HG03571 (cell line): ENCODE data around the gene PSG2.
"Not testable (repeated sequence)": the region's sequence is repeated elsewhere in the genome, so short reads cannot be mapped to it uniquely, and the experiment has no call there.

ENCODE experiments used
- ATAC-seq: cut with Tn5 transposase; IDR thresholded peaks from one replicate; pipeline ENCODE4 v1.9.1; 2021; ENCODE audit not compliant: unreplicated experiment

Gene PSG2

DNA sequence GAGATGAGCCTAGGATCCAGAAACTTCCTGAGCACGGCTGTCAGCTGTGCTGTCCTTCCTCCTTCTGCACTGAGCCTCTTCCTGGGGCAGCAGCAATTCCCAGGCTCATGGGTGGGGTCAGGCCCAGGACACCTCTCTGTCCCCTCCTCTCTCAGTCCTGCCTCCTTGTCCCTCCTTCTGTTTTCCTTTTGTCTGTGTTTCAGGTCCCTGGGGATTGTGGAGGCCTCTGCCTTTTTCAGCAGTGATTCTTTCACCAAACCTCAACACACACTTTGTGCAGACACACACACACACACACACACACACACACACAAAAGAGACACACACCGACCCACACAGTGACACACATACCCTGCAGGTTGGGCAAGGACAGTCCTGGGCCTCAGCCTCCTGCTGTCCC is at the start of gene PSG2:
Gene PSG2 (minus strand): TSS at position 101 of the 400 bp plus-strand sequence. CDS start 132 bp downstream, outside the sequence.
- ATAC-seq = not testable (repeated sequence)

- ATAC-seq = not testable (repeated sequence)
Measured at GRCh38 chr19:43131281-43131842, 48.9 kb upstream of the PSG2 start.

DNA sequence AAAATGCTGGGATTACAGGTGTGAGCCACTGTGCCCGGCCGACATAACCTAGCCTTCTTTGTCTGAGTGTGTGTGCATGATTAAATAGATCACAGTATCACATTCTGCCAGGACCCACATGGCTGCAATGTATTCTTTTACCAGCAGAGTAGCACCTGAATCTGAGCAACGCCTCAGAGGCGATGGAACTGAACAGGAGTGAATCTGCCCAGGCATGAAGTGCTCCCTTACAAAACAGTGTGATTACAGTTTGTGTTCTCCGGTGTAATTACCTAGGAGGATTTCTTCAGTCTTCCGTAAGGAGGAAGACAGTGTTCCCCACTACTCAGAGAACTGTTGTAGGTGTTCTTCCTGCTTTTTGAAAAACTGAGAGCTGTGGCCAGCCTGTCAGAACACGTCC is 46.7 kb upstream of the PSG2 start:
- ATAC-seq = not testable (repeated sequence)

DNA sequence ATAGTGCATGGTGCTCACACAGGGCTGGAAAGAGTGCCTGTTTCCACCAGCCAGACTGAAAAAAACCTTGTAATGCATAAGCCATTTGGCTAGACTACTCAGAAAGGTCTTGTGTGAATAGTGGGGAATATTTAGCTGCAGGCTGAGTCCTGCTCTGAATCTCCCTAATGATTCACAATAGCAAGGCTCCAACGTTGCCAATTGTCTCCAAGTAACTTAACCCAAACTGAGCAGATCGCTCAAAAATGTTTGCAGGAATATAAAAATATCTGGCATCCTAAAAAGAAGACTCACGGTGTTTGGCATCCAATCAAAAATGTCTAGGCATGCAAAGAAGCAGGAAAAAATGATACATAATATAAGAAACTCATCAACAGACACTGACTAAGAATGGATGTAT is 44.8 kb upstream of the PSG2 start:
- not testable (repeated sequence) for ATAC-seq

GRCh38 chr19:43126720-43127119 is 44.2 kb upstream of the PSG2 start:
- ATAC-seq = no peak

GRCh38 chr19:43124360-43124759 is 41.9 kb upstream of the PSG2 start:
- no peak for ATAC-seq

DNA sequence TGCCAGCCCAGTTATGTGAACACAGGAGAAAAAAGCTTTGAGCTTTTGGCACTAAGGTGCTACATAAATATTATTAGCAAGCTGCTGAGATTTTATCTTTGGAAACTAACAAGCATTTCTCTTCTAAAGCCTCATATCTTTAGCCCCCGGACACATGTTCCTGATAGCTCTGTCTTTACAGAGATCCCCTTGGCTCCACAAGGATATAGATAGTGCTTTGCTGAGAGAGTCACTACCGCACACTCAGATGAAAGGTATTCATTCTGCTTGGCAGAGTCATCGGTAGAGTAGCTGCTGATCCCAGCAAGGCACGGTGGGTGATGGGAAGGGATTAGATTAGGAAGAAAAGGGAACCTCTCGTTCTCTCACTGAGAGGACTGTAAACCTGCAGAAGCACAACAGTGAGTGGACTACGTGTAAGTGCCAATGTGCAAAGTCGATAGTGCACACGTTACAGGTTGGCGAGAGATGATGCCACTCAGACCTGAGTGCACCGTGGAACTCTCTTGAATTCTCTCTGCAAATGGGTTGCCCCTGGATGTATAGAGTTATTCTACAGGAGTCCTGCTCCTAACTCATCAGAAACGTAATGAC is 38.0 kb upstream of the PSG2 start:
- not testable (repeated sequence) for ATAC-seq

GRCh38 chr19:43119526-43119925 is 37.0 kb upstream of the PSG2 start:
- ATAC-seq = not testable (repeated sequence)

GRCh38 chr19:43116421-43116820 is 33.9 kb upstream of the PSG2 start:
- ATAC-seq = not testable (repeated sequence)

DNA sequence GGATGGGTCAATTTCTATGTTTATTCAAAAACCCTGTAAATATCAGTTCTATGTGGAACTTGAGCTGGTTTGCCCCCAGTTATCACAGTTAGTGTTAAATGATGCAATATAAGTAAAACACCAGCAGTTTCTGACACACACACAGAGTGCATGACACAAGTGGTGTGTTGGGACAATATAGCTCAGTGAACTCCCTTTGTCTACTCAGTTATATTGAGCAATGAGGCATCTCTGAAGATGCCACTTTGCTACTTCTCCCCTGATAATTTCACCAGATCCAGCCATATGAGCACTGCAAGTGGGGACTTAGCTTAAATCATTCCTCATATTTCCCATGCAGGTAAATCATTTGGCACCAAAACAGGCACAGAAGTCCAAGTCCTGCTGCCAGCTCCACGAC is 33.0 kb upstream of the PSG2 start:
- not testable (repeated sequence) for ATAC-seq

- not testable (repeated sequence) for ATAC-seq
Measured at GRCh38 chr19:43115064-43115463, 32.6 kb upstream of the PSG2 start.

DNA sequence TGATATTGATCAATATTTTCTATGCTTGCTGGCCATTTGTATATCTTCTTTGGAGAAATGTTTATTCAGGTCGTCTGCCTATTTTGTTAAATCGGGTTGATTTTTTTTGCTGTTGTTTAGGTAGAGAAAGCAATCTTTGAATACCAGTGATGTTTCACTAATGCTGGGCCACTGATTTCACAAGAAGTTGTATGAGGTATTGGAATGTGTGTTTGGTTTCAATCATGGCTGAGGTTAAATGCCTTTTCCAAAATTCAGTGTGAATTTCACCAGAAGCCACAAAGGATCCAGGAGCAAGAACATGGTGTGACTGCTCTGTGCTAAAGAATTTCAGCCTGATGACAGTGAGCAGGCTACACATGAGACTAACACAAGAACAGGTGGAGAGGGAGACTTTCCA is 32.1 kb upstream of the PSG2 start:
- not testable (repeated sequence) for ATAC-seq

GRCh38 chr19:43107401-43107800 is 24.9 kb upstream of the PSG2 start:
- not testable (repeated sequence) for ATAC-seq

- ATAC-seq = no peak
Measured at GRCh38 chr19:43105496-43105895, 23.0 kb upstream of the PSG2 start.

DNA sequence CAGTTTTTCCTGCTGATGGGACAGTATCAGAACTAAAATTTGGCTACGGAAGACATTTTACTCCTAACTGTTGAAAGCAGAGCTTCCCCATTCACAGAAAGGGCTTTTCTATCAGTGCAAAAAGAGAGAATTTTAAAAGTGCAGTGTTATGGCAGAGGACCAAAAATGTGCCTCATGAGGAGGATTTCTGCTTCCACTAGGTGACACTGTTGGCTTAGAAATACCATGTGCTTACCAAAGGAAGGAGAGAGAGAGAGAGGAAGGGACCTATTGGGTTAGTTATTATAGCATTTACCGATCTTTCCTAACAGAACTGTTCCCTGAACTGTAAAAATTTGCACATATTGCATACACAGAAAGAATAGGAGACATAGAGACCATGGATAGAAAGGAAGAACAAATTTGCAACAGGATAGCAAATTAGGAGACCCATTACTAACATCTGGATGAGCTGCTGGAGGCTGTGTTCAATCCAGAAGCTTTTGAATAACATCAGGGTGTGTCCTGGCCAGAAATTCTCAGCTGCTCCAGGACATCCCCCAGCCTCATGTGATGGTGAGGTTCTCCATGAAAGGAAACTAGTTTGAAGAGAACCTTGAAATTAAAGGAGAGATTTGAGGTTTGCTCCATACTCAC is 21.8 kb upstream of the PSG2 start:
- ATAC-seq = not testable (repeated sequence)

DNA sequence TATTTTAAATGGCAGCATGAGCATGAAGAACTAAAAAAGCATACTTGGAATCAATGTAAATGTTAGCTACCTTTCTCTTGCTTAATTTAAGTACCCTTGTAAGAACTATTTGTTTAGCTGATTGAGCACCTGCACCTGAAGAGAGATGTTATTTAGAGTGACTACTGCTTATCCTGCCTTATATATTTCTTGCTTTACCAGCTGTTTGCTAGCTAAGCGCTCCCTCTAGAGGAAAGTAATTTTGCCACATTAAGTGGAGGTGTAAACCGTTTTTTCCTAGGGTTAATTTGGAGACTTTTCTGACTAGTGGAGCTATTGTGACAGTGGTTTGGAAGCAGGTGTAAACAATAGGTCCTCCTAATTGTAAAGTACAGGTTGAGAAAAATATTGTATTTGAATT is 19.4 kb upstream of the PSG2 start:
- ATAC-seq = no peak

GRCh38 chr19:43098416-43098815 is 15.9 kb upstream of the PSG2 start:
- not testable (repeated sequence) for ATAC-seq

DNA sequence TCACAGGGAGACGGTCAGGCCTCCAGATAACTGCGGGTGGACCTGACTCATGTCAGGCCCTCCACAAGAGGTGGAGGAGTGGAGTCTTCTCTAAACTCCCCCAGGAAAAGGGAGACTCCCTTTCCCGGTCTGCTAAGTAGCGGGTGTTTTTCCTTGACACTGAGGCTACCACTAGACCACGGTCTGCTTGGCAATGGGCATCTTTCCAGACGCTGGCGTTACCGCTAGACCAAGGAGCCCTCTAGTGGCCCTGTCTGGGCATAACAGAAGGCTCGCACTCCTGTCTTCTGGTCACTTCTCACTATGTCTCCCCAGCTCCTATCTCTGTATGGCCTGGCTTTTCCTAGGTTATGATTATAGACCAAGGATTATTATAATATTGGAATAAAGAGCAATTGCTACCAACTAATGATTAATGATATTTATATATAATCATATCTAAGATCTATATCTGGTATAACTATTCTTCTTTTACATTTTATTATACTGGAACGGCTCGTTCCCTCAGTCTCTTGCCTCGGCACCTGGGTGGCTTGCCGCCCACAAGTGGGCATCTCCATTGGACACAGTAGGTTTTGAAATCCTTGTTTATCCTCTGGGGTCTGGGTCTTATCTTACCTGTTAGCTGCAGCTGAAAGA is 5.3 kb upstream of the PSG2 start:
- ATAC-seq = not testable (repeated sequence)

DNA sequence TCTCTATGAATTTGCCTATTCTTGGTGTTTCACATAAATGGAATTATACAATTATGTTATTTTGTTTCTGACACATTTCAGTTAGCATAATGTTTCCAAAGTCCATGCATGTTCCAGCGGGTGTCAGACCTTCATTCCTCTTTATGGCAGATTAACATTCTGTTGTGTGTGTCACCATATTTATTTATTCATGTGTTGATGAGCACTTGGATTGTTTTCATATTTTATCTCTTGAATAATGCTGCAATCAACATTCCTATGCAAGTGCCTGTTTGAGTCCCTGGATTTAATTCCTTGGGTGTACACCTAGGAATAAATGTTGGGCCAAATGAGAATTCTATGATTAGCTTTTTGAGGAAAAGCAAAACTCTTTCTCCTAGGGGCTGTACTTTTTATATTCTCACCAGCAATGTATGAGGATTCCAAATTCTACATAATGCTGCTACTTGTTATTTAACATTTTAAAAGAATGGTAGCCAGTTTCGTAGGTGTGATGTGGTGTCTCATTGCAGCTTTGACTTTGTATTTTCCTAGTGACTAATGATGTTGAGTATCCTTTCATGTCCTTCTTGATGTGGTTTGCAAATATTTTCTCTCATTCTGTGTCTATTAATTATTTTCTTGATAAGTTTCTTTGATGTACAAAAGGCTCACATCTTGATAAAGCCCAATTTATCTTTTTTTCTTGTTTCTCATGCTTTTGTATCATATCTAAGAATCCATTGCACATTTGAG is 3.5 kb upstream of the PSG2 start:
- not testable (repeated sequence) for ATAC-seq

GRCh38 chr19:43084196-43084832 is 1.8 kb upstream of the PSG2 start:
- ATAC-seq = not testable (repeated sequence)

DNA sequence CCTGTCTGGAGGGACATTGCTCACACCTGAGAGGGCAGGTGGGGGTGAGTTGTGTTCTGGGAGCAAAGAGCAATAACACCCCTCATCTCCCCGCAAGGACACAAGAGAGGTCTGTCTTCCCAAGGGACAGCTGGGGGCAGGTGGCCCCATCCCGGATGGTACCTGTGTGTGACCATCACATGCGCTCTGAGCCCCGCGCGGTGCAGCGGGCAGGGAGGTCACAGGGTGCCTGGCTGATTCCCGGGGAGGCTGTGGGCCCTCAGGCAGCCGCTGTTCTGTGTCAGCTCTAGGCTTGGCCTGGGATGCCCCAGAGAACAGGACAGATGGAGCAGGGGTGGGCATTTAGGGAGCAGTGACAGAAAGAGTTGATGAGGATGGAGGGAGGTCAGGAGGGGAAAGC is 1.2 kb upstream of the PSG2 start:
- not testable (repeated sequence) for ATAC-seq
